GM10266 (cell line): ENCODE measurements around the gene TMEM233.

ENCODE experiments used
- DNase-seq: peaks from one replicate; pipeline ENCODE4 v3.0.0; 2012; ENCODE audit errors: extremely low spot score
- CTCF ChIP-seq: IDR thresholded peaks from 2 replicates; pipeline ENCODE4 v1.5.1; 2012; ENCODE audit warnings: mild to moderate bottlenecking, low read depth; ENCODE audit not compliant: control insufficient read depth, insufficient read depth; ENCODE audit errors: missing control alignments

Gene TMEM233

DNA sequence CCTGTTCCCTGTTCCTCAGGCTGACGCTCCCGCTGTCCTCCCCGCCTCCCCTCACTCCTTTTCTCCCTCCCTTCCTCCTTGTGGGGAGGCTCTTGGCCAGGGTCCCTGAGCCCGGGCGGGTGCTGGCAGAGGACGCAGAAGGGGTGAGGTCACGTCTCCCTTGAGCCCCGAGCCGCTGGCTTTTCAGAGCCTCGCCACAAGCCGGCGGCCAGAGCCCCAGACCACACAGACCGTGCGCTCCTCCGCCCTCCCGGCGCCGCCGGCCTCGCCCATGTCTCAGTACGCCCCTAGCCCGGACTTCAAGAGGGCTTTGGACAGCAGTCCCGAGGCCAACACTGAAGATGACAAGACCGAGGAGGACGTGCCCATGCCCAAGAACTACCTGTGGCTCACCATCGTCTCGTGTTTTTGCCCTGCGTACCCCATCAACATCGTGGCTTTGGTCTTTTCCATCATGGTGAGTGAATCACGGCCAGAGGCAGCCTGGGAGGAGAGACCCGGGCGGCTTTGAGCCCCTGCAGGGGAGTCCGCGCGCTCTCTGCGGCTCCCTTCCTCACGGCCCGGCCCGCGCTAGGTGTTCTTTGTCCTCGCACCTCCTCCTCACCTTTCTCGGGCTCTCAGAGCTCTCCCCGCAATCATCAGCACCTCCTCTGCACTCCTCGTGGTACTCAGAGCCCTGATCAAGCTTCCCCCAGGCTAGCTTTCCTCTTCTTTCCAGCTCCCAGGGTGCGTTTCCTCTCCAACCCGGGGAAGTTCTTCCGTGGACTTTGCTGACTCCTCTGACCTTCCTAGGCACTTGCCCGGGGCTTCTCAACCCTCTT lies at the start of gene TMEM233:
TMEM233 (plus strand) TSS at position 197 of the 821 bp plus-strand sequence; CDS start at position 272, 75 bp downstream.
- TF ChIP-seq CTCF, result no peak

DNA sequence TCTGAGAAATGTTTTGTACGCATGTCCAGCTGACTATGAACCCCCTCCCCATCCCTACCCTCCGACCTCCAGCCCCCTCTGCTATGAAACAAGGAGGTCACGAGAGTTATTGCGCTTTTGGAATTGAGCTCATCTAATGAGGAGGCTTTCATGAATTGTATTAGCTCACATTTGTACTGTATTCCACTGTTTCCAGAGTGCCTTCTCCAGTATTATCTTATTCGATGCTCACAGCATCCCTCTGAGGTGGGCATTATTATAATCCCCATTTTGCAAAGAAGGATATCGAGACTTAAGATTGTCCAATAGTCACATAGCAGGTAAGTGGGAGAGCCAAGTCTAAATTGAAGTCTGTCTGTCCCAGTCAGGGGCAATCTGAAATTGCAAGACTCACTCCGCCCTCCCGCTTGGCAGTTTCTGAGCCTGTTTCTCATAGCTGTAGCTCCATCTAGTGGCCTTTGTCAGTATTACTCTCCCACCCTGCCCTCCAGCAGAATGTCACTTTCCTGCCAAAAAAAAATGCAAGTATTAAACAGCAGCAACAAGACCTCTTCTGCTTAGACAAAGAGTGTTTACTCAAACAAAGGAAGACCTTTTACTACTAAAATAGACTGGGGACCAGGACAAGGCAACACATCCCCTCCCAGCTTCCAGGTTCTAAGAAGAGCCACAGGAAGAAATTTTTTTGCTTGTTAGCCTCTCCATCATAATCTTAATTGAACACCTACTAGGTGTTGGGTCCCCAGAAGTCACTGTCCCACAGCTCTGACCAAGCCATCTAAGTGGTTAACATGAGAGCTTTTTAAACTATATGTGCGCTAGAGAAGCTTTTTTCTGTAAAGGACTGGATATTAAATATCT lies 48.6 kb upstream of the TMEM233 start:
- peak; percentile 91 for TF ChIP-seq CTCF
- DNase-seq, result peak; percentile 64

More for the DNA sequence above, at the start of gene TMEM233:
- no peak for DNase-seq

- no peak for TF ChIP-seq CTCF
- no peak for DNase-seq
Observed at GRCh38 chr12:119546340-119546739, 47.2 kb upstream of the TMEM233 start.

- TF ChIP-seq CTCF, result no peak
- no peak for DNase-seq
Observed at GRCh38 chr12:119547001-119547400, 46.6 kb upstream of the TMEM233 start.

DNA sequence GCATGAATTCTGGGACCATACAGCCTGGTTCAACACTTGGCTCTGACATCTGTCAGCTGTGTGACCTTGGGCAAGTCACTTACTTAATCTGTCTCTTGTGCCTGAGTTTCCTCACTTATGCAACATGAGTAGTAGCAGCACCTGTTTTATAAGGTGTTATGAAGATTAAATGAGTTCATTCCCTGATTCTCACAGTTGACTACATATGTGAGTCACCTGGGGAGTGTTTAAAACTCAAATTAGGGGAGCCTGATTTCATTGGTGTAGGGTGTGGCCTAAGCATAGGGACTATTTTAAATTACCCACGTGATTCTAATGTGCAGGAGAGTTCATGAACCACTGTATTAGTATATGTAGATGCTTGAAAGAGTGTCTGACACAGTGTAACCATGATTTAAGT lies 36.7 kb upstream of the TMEM233 start:
- no peak for DNase-seq
- TF ChIP-seq CTCF, result no peak

GRCh38 chr12:119565404-119565803 lies 28.2 kb upstream of the TMEM233 start:
- TF ChIP-seq CTCF, result no peak
- no peak for DNase-seq
